Epithelial cell of prostate (primary cell): ENCODE results near the gene KDM2B.

Source experiments
- DNase-seq: peaks from one replicate; pipeline ENCODE4 v3.0.0-alpha.2; 2011; ENCODE audit warnings: low read depth, low spot score
- H3K27ac ChIP-seq: fragments of 450-650 bp; 2 replicates; pipeline ENCODE4 v1.5.1; 2017; ENCODE audit warnings: mild to moderate bottlenecking

KDM2B gene

DNA sequence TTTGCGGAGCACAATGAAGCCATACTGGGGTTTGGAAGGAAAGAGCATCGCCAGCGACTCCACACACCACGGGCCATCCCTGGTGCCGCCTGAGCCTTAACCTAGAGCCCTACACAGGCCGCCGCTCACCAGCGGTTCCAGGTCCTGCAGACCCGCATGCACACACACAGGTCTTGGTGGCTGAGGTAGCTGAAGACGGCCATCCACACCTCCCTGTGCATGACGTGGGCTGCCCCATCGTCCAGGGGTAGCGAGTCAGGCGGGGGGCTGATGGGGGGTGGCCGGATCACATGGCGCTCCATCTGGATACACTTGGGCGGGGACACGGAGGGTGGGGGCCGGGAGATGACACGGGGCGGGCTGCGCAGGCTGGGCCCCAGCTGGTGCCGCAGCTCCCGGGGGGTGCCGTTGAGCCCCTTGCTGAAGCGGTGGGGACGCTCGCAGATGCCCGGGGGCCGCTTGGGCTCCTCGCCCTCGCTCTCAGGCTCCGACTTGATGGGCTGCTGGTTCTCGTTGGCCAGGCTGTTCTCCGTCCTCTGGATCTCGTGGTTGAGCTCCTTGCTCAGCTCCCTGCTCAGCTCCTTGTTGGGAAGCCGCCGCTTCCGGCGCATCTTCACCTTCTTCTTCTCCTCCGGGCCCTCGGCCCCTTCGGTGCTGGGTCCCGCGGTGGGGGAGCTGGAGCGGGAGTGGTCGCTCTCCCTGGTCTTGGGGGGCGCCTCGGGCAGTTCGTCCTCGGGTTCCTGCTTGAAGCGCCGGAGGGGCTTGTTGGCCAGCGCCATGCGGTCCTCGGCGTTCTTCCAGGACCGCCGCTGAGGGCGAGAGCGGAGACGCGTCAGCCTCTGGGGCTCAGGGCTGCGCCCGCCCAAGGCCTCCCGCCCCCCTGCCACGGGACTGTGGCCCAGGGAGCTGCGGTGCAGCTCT lies 138.5 kb downstream of the KDM2B start:
- no peak overlapping the region for H3K27ac ChIP-seq
- DNase-seq, result no peak

DNA sequence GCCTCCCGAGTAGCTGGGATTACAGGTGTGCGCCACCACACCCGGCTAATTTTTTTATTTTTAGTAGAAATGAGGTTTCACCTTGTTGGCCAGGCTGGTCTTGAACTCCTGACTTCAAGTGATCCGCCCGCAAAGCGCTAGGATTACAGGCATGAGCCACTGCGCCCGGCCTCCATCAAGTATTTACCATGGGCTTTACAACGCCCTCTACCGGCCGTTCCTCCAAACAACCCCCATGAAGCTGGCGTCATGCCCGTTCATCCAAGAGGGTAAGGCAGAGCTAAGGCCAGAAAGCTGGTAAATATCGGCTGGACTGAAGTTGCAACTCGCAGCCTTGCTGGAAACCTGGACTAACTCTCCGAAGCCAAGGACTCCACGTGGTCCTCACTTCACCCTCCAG lies 139.3 kb downstream of the KDM2B start:
- H3K27ac ChIP-seq, result no peak overlapping the region
- DNase-seq, result no peak

DNA sequence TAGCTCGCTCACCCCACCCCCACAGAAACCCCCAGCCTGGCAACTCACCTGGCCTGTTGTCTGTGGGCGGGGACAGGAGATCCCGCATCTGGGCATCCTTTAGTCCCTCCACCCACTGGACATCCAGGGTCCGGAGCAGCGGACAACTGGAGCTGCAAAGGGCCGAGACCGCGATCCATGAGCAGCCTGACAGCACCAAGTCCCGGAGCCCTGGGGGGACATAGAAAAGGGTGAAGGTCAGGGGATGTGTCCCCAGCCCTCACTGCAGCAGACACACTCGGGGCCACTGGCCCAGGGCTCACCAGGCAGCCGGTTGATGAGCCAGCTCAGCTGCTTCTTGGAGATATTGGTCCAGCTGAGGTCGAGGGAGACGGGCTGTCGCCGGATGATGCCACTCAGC lies 140.1 kb downstream of the KDM2B start:
- no peak for DNase-seq
- no peak overlapping the region for H3K27ac ChIP-seq

DNA sequence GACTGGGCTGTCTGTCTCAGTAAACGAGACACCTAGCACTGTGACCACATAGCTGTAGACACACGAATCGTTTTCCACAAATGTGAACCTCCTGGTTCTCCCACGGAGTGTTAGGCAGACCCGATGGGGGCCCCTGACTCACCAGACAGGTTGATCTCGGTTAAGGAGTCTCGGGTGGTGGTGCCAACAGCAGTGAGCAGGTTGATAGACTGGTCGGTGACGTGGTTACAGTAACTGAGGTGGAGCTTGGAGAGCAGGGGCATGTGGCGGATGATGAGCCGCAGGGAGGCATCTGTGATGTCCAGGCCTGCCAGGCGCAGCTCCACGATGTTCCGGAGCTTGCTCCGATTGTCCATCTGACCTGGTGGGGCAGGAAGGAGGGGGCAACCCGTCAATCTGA lies 141.1 kb downstream of the KDM2B start:
- no peak overlapping the region for H3K27ac ChIP-seq
- no peak for DNase-seq

DNA sequence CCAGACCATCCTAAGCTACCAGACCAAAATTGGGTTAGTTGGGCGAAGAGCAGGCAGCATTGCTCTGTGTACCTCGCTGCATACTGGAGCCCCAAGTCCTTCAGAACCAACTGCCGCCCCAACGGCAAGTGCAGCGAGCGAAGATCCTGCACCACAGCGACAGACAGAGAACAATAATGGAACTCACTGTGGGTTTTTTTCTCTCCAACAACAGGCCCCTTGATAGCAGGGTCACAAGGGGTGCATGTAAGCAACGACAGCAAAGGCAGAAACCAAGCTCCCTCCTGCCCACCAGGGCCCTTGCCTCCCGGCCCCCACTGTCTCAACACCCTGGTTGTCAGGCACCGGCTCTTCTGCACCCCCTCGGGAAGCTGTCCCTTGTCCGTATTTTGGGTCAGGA lies 141.9 kb downstream of the KDM2B start:
- H3K27ac ChIP-seq, result no peak overlapping the region
- DNase-seq, result no peak

DNA sequence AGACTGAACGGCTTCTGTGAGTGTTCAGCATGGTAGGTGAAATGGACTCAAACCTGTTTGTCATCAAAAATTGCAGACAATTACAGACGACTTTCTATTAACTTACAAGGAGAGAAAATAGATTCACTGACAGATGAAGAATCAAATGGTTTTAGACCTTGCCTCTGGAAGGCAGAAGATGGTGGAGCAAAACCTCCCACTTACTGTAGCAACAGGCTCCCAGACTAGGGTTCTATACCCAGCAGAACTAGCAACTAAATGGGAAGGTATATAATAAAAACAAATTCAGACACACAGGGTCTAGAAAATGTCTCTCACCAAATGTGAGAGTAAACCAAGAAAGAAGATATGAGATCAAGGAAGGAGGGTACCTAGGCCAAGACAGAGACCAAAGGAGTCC lies 144.1 kb downstream of the KDM2B start:
- no peak for DNase-seq
- H3K27ac ChIP-seq, result no peak overlapping the region

DNA sequence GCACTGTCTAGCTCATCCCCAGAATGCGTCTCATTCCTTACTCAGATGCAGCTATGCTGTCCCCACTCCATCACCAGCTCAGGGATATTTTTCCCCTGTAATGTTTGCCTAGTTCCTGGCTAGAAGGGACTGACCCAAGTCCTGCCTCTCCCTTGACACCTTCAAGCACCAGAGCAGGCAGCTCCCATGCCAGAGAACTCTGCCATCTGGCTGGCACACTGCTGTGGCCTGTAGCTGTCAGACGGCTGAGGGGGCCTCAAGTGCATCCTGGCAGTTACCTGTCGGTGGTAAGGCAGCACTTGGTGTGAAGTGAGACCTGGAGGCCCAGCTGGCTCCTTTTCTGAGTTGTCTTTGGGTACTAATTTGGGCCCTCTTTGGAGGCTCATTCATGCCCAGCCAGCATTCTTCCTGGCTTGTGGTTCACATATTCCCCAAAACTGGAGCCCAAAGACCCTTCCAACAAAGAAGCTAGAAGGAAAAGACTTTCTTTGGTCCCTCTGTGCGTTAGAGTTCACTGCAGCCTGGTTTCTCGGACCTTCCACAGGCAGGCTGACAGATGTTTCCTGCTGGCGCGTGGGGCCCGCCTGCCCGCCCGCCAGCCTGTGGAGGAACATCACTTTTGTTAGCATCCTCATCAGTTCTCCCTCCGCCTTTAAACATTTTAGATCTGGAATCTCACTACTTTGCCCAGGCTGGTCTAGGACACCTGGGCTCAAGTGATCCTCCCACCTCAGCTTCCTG lies 147.9 kb downstream of the KDM2B start:
- no peak for DNase-seq
- no peak overlapping the region for H3K27ac ChIP-seq

DNA sequence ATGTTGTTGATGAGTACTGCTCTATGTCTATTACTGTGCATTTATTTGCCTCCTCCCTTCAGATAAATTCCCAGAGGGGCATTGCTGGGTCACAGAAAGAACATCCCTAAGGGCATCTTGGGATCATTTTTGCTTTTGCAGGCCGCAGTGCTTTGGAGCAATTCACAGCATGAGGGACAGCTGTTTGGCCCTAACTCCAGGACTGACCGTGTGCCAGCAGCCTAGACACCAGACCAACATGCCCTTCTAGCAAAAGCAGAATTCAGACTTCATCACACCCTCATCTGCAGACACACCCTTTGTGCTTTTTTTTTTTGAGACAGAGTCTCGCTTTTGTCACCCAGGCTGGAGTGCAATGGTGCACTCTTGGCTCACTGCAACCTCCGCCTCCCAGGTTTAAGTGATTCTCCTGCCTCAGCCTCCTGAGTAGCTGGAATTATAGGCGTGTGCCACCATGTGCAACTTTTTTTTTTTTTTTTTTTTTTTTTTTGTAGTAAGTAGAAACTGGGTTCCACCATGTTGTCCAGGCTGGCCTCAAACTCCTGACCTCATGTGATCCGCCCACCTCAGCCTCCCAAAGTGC lies 149.9 kb downstream of the KDM2B start:
- no peak overlapping the region for H3K27ac ChIP-seq
- DNase-seq, result no peak

DNA sequence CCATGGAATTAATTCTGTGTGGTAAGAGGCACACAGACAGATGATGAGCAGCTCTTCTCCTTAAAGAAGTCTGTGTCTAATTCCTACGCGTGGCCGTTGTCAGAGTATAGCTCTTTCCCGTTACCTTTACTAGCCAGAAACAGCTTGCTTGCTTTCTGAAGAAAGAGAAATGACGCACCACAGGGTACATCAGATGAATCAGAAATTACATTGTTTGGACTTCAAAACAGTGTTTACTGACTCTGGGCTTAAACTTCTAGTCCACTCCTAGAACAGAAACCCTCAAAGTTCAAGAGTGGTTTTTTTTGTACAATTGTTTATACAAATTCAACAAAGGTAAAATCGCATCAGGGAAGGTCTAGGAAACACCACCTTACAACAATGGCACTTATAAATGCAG lies 151.9 kb downstream of the KDM2B start:
- no peak for DNase-seq
- no peak overlapping the region for H3K27ac ChIP-seq

DNA sequence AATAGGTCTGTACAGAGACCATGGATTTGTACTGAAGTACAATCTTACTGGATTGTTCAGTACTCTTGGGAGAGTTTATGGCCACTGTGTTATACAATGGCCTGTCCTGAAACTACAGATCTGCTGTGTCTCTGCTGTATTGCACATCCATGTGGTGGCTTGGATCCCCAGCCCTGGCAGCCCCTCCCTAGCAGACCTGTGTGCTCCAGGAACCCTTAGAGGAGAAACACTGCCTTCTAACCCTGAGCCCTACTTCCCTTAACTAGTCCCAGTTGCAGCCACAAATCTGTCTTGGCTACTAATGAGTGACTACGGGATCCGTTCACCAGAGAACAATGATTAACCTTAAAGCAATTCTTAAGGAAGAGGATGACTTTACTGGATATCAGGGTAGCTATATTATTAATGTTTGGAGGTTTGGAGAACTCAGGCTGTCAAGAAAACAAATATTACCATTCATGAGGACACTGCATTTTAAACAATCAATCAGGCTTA lies 153.2 kb downstream of the KDM2B start:
- no peak for DNase-seq

DNA sequence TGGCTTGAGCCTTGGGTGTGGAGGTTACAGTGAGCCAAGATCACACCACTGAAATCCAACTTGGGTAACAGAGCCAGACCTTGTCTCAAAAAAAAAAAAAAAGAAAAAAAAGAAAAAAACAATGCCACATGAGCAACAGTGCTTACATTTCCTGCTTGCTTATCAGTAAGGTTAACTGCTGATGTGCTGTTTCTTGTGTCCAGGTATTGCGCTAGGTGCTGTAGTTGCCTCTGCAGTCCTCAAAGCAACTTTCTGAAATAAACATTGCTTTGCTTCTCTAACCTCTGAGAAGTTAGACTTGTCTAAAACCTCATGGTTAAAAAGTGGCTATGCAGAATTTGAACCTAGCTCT lies 156.2 kb downstream of the KDM2B start:
- DNase-seq, result no peak
- H3K27ac ChIP-seq, result no peak overlapping the region

More for the DNA sequence above, 153.2 kb downstream of the KDM2B start:
- no peak overlapping the region for H3K27ac ChIP-seq

DNA sequence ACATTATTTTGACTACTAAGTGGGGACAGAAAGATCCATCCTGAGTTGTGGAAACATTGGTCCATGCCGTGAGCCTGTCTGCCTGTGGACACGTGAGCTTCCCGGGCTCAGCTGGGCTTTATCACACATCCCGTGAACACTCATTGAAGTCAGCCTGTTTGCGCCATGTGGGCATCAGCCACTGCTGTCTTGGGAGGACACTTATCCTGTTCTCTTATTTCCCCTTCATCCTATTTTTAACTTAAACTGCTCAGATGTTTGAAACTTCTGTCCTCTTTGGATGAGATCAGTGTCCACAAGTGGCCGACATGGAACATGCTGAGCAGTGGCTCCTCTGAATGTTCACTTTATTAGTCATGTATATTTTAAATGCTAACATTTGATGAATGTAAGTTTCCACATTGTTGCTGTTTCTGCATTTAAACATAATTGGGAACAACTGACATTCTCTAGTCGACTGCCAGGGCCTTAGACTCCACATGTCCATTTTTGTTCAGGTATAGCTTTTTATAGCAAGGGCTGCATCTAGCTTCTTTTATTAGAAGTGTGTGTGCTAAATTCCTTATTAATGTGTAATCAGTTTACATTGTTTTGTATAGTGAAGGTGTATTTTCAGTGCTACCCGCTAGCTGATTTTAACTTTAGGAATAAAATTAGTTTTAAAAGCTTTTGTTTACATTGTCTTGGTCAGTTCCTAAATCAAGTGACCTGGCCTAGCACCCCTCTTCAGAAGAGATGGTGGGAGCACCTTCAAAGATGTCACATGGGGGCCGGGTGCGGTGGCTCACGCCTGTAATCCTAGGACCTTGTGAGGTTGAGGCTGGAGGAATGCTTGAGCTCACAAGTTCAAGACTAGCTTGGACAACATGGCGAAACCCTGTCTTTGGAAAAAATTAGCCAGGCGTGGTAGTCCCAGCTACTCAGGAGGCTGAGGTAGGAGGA lies 156.9 kb downstream of the KDM2B start:
- no peak overlapping the region for H3K27ac ChIP-seq
- no peak for DNase-seq

DNA sequence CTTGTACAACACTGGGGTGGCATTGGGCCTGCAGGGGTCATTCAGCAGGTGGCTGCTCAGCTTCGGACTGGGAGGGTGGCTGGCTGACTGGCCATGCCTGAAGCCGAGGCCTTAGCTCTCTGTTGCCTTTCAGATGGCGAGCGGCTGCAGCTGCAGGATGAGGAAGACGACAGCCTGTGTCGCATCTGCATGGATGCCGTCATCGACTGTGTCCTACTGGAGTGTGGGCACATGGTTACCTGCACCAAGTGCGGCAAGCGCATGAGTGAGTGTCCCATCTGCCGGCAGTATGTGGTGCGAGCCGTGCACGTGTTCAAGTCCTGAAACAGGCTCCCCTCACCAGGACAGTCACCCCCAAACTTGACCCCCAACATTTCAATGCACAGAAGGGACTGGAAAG lies 157.6 kb downstream of the KDM2B start:
- no peak for DNase-seq
- no peak overlapping the region for H3K27ac ChIP-seq

DNA sequence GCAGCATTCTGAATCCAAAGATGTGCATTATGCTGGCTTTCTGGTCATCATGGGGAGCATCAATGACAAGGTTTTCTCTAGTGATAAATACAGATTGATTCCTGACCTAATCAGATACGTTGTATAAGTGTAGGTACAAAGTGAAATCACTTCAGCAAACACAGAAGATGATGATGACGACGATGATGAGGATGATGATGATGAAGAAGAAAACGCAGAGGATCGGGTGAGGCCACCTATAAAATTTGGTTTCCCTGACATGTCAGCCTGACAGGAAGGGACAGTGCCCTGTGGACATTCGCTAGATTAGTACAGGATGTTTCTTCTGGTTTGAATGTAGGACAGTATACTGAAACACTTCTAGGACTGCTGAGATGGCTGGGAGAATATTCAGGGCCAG lies 160.7 kb downstream of the KDM2B start:
- DNase-seq, result no peak
- H3K27ac ChIP-seq, result no peak overlapping the region

DNA sequence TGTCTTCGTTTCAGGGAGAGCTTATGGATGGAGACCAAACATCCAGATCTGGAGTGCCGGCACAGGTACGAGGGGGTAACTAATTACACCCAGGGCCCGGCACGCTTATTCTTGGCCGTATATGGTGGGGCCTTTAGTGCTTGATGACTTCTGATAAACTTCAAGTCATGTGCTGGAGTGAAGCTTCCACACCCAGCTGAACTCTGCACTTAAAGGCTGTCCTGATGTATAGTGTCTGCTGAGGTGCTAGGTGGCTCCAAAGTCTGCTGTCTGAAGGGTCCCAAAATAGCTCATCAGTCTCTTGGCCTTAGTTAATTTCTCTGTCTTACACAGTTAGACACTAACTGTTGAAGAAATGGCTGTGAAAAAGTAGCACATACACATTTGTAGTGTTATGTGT lies 163.0 kb downstream of the KDM2B start:
- no peak overlapping the region for H3K27ac ChIP-seq
- no peak for DNase-seq

DNA sequence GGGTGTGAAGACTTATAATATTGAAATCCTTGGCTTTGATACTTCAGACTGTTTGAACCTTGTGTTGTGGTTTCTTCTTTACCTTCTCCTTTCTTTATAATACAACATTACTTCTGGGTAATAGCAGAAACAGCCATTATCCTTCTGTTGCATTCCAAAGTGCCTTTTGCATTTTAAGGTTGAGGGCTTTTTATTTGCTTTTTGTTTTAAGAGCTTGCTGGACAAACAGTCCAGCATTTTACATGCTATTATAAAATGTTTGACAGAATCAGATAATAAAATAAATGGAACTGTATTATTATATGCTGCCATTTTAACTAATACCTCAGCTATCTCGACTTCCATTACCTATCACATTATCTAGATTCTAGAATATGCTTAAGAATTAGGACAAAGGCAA lies 166.9 kb downstream of the KDM2B start:
- DNase-seq, result no peak
- H3K27ac ChIP-seq, result no peak overlapping the region

DNA sequence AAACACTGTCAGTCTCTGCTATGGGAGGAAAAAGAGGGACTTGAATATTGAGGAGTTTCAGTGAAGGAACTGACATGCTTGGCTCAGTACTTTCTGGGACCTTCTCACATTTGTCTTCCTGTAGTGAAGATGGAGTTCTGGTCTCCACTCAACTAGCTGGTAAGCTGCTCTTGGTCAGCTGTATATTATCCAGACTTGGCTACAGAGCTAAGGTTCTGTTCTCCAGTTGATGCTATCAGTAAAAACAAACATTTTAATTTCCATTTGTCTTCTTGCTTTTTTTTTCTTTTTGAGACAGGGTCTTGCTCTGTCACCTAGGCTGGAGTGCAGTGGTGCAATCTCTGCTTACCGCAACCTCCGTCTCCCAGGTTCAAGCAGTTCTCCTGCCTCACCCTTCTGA lies 175.6 kb downstream of the KDM2B start:
- H3K27ac ChIP-seq, result no peak overlapping the region
- DNase-seq, result no peak

DNA sequence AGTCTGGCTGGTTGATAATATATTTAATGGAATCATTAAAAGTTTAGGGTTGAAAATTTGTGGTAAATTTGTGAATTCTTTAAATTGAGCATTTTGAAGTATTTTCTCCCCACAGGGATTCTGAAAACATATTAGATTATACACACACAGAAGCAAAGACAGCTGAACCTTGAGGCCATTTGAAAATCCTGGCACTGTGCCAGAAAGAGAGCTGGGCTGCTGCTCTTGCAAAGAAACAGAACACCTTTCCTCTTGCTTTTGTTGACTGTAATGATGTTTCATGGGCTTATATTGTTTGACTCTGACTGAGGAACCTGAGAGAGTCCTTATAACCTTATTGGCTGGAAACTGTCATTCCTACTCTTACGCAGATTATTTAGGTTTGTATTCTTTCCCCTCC lies 176.1 kb downstream of the KDM2B start:
- DNase-seq, result no peak
- no peak overlapping the region for H3K27ac ChIP-seq

DNA sequence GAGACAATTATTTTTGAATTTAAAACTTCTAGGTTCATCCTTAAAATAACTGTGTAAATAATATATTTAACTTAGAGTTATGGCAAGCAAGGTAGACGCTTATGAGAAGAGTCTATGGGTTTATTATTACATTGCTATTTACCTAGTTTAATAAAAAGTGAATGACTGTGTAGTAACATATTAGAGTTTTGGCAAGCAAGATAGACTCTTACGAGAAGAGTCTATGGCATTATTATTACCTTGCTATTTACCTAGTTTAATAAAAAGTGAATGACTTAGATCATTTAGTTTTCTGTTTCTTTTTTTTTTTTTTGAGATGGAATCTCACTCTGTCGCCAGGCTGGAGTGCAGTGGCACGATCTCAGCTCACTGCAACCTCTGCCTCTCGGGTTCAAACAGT lies 177.1 kb downstream of the KDM2B start:
- H3K27ac ChIP-seq, result no peak overlapping the region
- no peak for DNase-seq
